GM23248 (cell line): ENCODE results near the gene TRAF3IP3. TPM values are rescaled to one million over a fixed set of nuclear protein-coding genes. Genes with fewer than 3 reads are reported as not detected.
A peak's percentile ranks its signal among the peaks of the same experiment; 100 is the strongest.

Source experiments
- DNase-seq: peaks from one replicate; pipeline ENCODE4 v3.0.0-alpha.2; 2015
- H2AFZ ChIP-seq: fragments of 200-600 bp; sonication (generic); 2 replicates; pipeline ENCODE4 v1.6.1; 2016; ENCODE audit warnings: antibody characterized with exemption
- H3F3A ChIP-seq: fragments of 200-600 bp; sonication (generic); 2 replicates; pipeline ENCODE4 v1.6.1; 2016; ENCODE audit warnings: mild to moderate bottlenecking, antibody characterized with exemption, mixed run types; ENCODE audit not compliant: insufficient read depth
- H3K27ac ChIP-seq: fragments of 200-600 bp; sonication (generic); 2 replicates; pipeline ENCODE4 v1.5.1; 2016; ENCODE audit warnings: mild to moderate bottlenecking
- H3K27me3 ChIP-seq: fragments of 200-600 bp; sonication (generic); replicated peaks from 2 replicates; pipeline ENCODE4 v1.6.1; 2016; ENCODE audit warnings: mild to moderate bottlenecking; ENCODE audit not compliant: insufficient read depth
- H3K36me3 ChIP-seq: fragments of 200-600 bp; sonication (generic); 2 replicates; pipeline ENCODE4 v1.6.1; 2016; ENCODE audit warnings: low read depth, mild to moderate bottlenecking
- H3K4me1 ChIP-seq: fragments of 200-600 bp; sonication (generic); 2 replicates; pipeline ENCODE4 v1.6.1; 2016; ENCODE audit warnings: mild to moderate bottlenecking; ENCODE audit not compliant: insufficient read depth
- H3K4me2 ChIP-seq: fragments of 200-600 bp; sonication (generic); one replicate; pipeline ENCODE4 v1.6.1; 2016; ENCODE audit warnings: mild to moderate bottlenecking; ENCODE audit not compliant: unreplicated experiment
- H3K4me3 ChIP-seq: fragments of 200-600 bp; sonication (generic); 2 replicates; pipeline ENCODE4 v1.5.1; 2016; ENCODE audit warnings: mild to moderate bottlenecking
- H3K79me2 ChIP-seq: fragments of 200-600 bp; sonication (generic); 2 replicates; pipeline ENCODE4 v1.6.1; 2016; ENCODE audit warnings: mild to moderate bottlenecking; ENCODE audit not compliant: insufficient read depth
- H3K9ac ChIP-seq: fragments of 200-600 bp; sonication (generic); 2 replicates; pipeline ENCODE4 v1.6.1; 2016; ENCODE audit warnings: mild to moderate bottlenecking
- H3K9me2 ChIP-seq: fragments of 200-600 bp; sonication (generic); 2 replicates; pipeline ENCODE4 v1.6.1; 2016; ENCODE audit warnings: mixed run types, mild to moderate bottlenecking, moderate library complexity; ENCODE audit not compliant: insufficient read depth
- H3K9me3 ChIP-seq: fragments of 200-600 bp; sonication (generic); one replicate; pipeline ENCODE4 v1.6.1; 2017; ENCODE audit warnings: low read depth
- H4K20me1 ChIP-seq: fragments of 200-600 bp; sonication (generic); 2 replicates; pipeline ENCODE4 v1.6.0; 2016; ENCODE audit not compliant: insufficient read depth
- EZH2 ChIP-seq: fragments of 200-600 bp; sonication (generic); IDR thresholded peaks from 2 replicates; pipeline ENCODE4 v1.6.1; 2018; ENCODE audit warnings: antibody characterized with exemption, mild to moderate bottlenecking; ENCODE audit not compliant: insufficient read depth, poor library complexity, severe bottlenecking
- EZH2phosphoT487 ChIP-seq: fragments of 200-600 bp; sonication (generic); IDR thresholded peaks from 2 replicates; pipeline ENCODE4 v1.6.1; 2018; ENCODE audit warnings: antibody characterized with exemption, moderate library complexity, mild to moderate bottlenecking, low read depth; ENCODE audit not compliant: insufficient read depth
- WGBS, 2 experiments: methylation state at CpG; one replicate each; pipeline ENCODE4 v1.1.6; 2015 to 2017; ENCODE audit warnings: low lambda C conversion rate in 2 of 2, low coverage in 1 of 2; ENCODE audit errors: missing lambda C conversion rate in 2 of 2; 5-methylcytosine and 5-hydroxymethylcytosine counted together
- in situ Hi-C: fragments of 300-500 bp; cut with MboI; formaldehyde crosslinking; loops from 2 replicates; pipeline ENCODE4 v1.15.0; 2020
- polyA plus RNA-seq: library from polyadenylated mRNA; unstranded; fragments of >200 nt; fragmentation: Nextera tagmentation; extraction: Ambion mirVana; gene quantifications from 2 replicates; pipeline ENCODE4 v1.2.1, GENCODE V29; 2016
- total RNA-seq: library from RNA; depleted of rRNA; stranded (reverse); fragments of >200 nt; shearing (Covaris generic); gene quantifications from 2 replicates; pipeline ENCODE4 v1.2.3, GENCODE V29; 2014

TRAF3IP3 gene
- total and polyA plus RNA-seq, 2 experiments from 2014 or later, result not detected

GRCh38 chr1:209780268-209780667 is 24.4 kb downstream of the TRAF3IP3 start:
- Histone ChIP-seq H3K4me2 (no peak overlapping the region), H3F3A (no peaks in the 10 kb centered on the region), H3K4me1 (peaks cover 9% of the 10 kb centered on the region; the same call in 1 of the 2 replicates), H3K9me3 (no peaks in the 10 kb centered on the region), H3K27me3 (no peaks in the 10 kb centered on the region), H3K9me2 (0 out of 2 replicates have a peak, but pooled peaks cover 1% of the 10 kb centered on the region), H3K4me3 (no peak overlapping the region), H3K79me2 (peaks cover 18% of the 10 kb centered on the region), H3K27ac (no peak overlapping the region), H2AFZ (no peak overlapping the region), H3K9ac (no peak overlapping the region), H4K20me1 (no peaks in the 10 kb centered on the region), H3K36me3 (no peaks in the 10 kb centered on the region)
- in situ Hi-C loops, result no loop called here
- no peak for DNase-seq
- 89 to 90% methylated on average over 4 of the region's 4 CpGs for WGBS, 2 experiments
- TF ChIP-seq EZH2phosphoT487 (no peak), EZH2 (no peak)

GRCh38 chr1:209783386-209783785 is 27.5 kb downstream of the TRAF3IP3 start:
- Histone ChIP-seq H3K9me2 (0 out of 2 replicates have a peak, but pooled peaks cover 2% of the 10 kb centered on the region), H3K9me3 (no peaks in the 10 kb centered on the region), H2AFZ (peak overlapping the region; percentile 97), H3K36me3 (no peaks in the 10 kb centered on the region), H3F3A (no peaks in the 10 kb centered on the region), H3K27me3 (no peaks in the 10 kb centered on the region), H3K9ac (peak overlapping the region; percentile 85), H3K79me2 (peaks cover 18% of the 10 kb centered on the region), H3K4me2 (peak overlapping the region; percentile 94), H3K4me3 (peak overlapping the region; percentile 91), H3K27ac (no peak overlapping the region), H4K20me1 (no peaks in the 10 kb centered on the region), H3K4me1 (peaks cover 9% of the 10 kb centered on the region; the same call in 1 of the 2 replicates)
- no peak for DNase-seq
- WGBS, 2 experiments, result 3 to 5% methylated on average over 6 of the region's 6 CpGs
- no peak for TF ChIP-seq EZH2
- no peak for TF ChIP-seq EZH2phosphoT487
- in situ Hi-C loops, result no loop called here

GRCh38 chr1:209784265-209785169 is 28.7 kb downstream of the TRAF3IP3 start, which contains the start of gene C1orf74:
C1orf74 (minus strand) TSS chr1:209784559; CDS start chr1:209783634, 925 bp downstream.
- no peaks in the 10 kb centered on the region for H3K9me3 ChIP-seq
- 2% methylated on average over 47 to 48 of the region's 48 CpGs for WGBS, 2 experiments
- H3K27ac ChIP-seq, result peak within 1 kb of the TSS; percentile 81
- peak; percentile 99 for DNase-seq
- no peaks in the 10 kb centered on the region for H3K36me3 ChIP-seq
- H3K9ac ChIP-seq, result peak within 1 kb of the TSS; percentile 85
- in situ Hi-C loops, result no loop called here
- peak within 1 kb of the TSS; percentile 91 for H3K4me3 ChIP-seq
- H3K27me3 ChIP-seq, result no peaks in the 10 kb centered on the region
- H3K4me2 ChIP-seq, result peak within 1 kb of the TSS; percentile 94
- H4K20me1 ChIP-seq, result no peaks in the 10 kb centered on the region
- no peak for TF ChIP-seq EZH2phosphoT487
- TF ChIP-seq EZH2, result no peak
- H3K79me2 ChIP-seq, result peaks cover 18% of the 10 kb centered on the region
- H3K4me1 ChIP-seq, result peaks cover 9% of the 10 kb centered on the region; the same call in 1 of the 2 replicates
- H3K9me2 ChIP-seq, result 0 out of 2 replicates have a peak, but pooled peaks cover 2% of the 10 kb centered on the region
- H2AFZ ChIP-seq, result peak within 1 kb of the TSS; percentile 97
- no peaks in the 10 kb centered on the region for H3F3A ChIP-seq

- H3F3A ChIP-seq, result no peaks in the 10 kb centered on the region
- WGBS, 2 experiments, result 85 to 86% methylated on average over 4 of the region's 4 CpGs
- peaks cover 18% of the 10 kb centered on the region for H3K79me2 ChIP-seq
These were observed 29.7 kb downstream of the TRAF3IP3 start for GRCh38 chr1:209785592-209785991.

More at GRCh38 chr1:209785592-209785991, 29.7 kb downstream of the TRAF3IP3 start:
- H3K4me2 ChIP-seq, result no peak overlapping the region
- TF ChIP-seq EZH2, result no peak
- no peak for TF ChIP-seq EZH2phosphoT487
- no peak overlapping the region for H3K27ac ChIP-seq
- 0 out of 2 replicates have a peak, but pooled peaks cover 2% of the 10 kb centered on the region for H3K9me2 ChIP-seq
- H3K36me3 ChIP-seq, result no peaks in the 10 kb centered on the region
- no peaks in the 10 kb centered on the region for H3K9me3 ChIP-seq
- H4K20me1 ChIP-seq, result no peaks in the 10 kb centered on the region
- H3K27me3 ChIP-seq, result no peaks in the 10 kb centered on the region
- no peak for DNase-seq
- H2AFZ ChIP-seq, result peak overlapping the region; percentile 97
- no peak overlapping the region for H3K9ac ChIP-seq
- in situ Hi-C loops, result no loop called here
- peaks cover 9% of the 10 kb centered on the region; the same call in 1 of the 2 replicates for H3K4me1 ChIP-seq
- no peak overlapping the region for H3K4me3 ChIP-seq
